HepG2 (cell line): ENCODE measurements around the gene CREBZF. TPM values are rescaled to one million over a fixed set of nuclear protein-coding genes. Genes with fewer than 3 reads are reported as not detected.
A peak's percentile ranks its signal among the peaks of the same experiment; 100 is the strongest.

Experiments used
- ATAC-seq: fragments of 200-7000 bp; cut with Tn5 transposase; 3 replicates; pipeline ENCODE4 v1.9.1; 2020; ENCODE audit warnings: mild to moderate bottlenecking, moderate library complexity
- BruUV-seq: library from RNA; stranded (reverse); fragments of 400-500 nt; replicated peaks from 2 replicates; lab custom pipeline; 2021; lab: Mats Ljungman, UMichigan
- CTCF ChIA-PET: fragments of 300-600 bp; formaldehyde crosslinking; extraction: SDS; loops from one replicate; lab custom pipeline; 2021; ENCODE audit warnings: low total read pairs, inconsistent platforms, low intra/inter-chr PET ratio; lab: Yijun Ruan, JAX
- POLR2A ChIA-PET: fragments of 350-600 bp; sonication (Branson Sonifier 250); formaldehyde crosslinking; loops from one replicate; lab custom pipeline; 2020; ENCODE audit warnings: antibody characterized with exemption, inconsistent platforms; lab: Yijun Ruan, JAX
- DNase-seq: peaks from one replicate; pipeline ENCODE4 v3.0.0-alpha.2; 2015; ENCODE audit warnings: low spot score
- FAIRE-seq: peaks from 3 replicates; lab custom pipeline; 2011; peaks lifted over from hg19 to GRCh38; lab: Jason Lieb, UNC
- H2AFZ ChIP-seq: one replicate; pipeline ENCODE4 v1.6.1; 2011; ENCODE audit warnings: low read length, inconsistent platforms
- H3K27ac ChIP-seq: fragments of 300-600 bp; 3 replicates; pipeline ENCODE4 v1.8.0; 2011; ENCODE audit warnings: mixed run types, mild to moderate bottlenecking, mixed read lengths, low read length, inconsistent platforms; ENCODE audit not compliant: insufficient read depth; ENCODE audit errors: extremely low read length
- H3K27me3 ChIP-seq, 2 experiments: fragments of 200-600 bp in 1 of 2; 2 replicates in 1 of 2; 3 replicates in 1 of 2; pipeline versions ENCODE4 v1.6.0 to v1.8.0; 2011; ENCODE audit warnings: low read length in 2 of 2, mild to moderate bottlenecking in 2 of 2, moderate library complexity in 2 of 2, inconsistent platforms in 1 of 2; ENCODE audit not compliant: insufficient read depth in 2 of 2, control insufficient read depth in 1 of 2
- H3K36me3 ChIP-seq, 2 experiments: fragments of 200-600 bp in 1 of 2; replicated peaks in 1 of 2; 2 replicates in 1 of 2; 3 replicates in 1 of 2; pipeline versions ENCODE4 v1.5.1 to v1.8.0; 2011; ENCODE audit warnings: low read length in 2 of 2, inconsistent platforms in 1 of 2; ENCODE audit not compliant: insufficient read depth in 2 of 2, control insufficient read depth in 1 of 2
- H3K4me1 ChIP-seq: 2 replicates; pipeline ENCODE4 v1.5.1; 2012; ENCODE audit warnings: low read length, inconsistent platforms; ENCODE audit not compliant: insufficient read depth
- H3K4me2 ChIP-seq: 2 replicates; pipeline ENCODE4 v1.6.0; 2011; ENCODE audit warnings: low read depth, low read length, inconsistent platforms
- H3K4me3 ChIP-seq, 3 experiments: fragments of 200-600 bp in 1 of 3; sonication (generic), shearing (Covaris generic) in 1 of 3; replicated peaks in 1 of 3; 2 replicates each; pipeline ENCODE4 v1.5.1; 2011 to 2016; ENCODE audit warnings: low read length in 3 of 3, inconsistent platforms in 2 of 3, low read depth in 2 of 3, mild to moderate bottlenecking in 2 of 3, control low read depth in 1 of 3, mixed read lengths in 1 of 3; ENCODE audit not compliant: insufficient read depth in 1 of 3
- H3K79me2 ChIP-seq: one replicate; pipeline ENCODE4 v1.6.1; 2011; ENCODE audit warnings: low read length, inconsistent platforms; ENCODE audit not compliant: insufficient read depth
- H3K9ac ChIP-seq: 2 replicates; pipeline ENCODE4 v1.6.0; 2011; ENCODE audit warnings: mild to moderate bottlenecking, low read depth, low read length, inconsistent platforms; ENCODE audit not compliant: insufficient read depth
- H3K9me3 ChIP-seq: 2 replicates; pipeline ENCODE4 v1.5.1; 2012; ENCODE audit warnings: mild to moderate bottlenecking, low read length
- H4K20me1 ChIP-seq: 2 replicates; pipeline ENCODE4 v1.6.0; 2011; ENCODE audit warnings: inconsistent platforms, mild to moderate bottlenecking, low read length, moderate library complexity; ENCODE audit not compliant: insufficient read depth
- ARID2 ChIP-seq: sonication (generic); formaldehyde crosslinking; IDR thresholded peaks from 2 replicates; pipeline ENCODE4 v1.8.1; 2022; ENCODE audit warnings: mild to moderate bottlenecking, missing genetic modification reagents, borderline replicate concordance
- BORCS8-MEF2B ChIP-seq: sonication (generic); formaldehyde crosslinking; IDR thresholded peaks from 2 replicates; pipeline ENCODE4 v1.8.0; 2022; ENCODE audit warnings: mild to moderate bottlenecking, missing genetic modification reagents
- DMAP1 ChIP-seq: IDR thresholded peaks from 2 replicates; pipeline ENCODE4 v1.6.1; 2016
- DR1 ChIP-seq: sonication (generic); formaldehyde crosslinking; IDR thresholded peaks from 2 replicates; pipeline ENCODE4 v1.8.0; 2021; ENCODE audit warnings: mild to moderate bottlenecking, missing genetic modification reagents, inconsistent platforms
- FOSL2 ChIP-seq: sonication (generic); formaldehyde crosslinking; IDR thresholded peaks from 2 replicates; pipeline ENCODE4 v1.4.0; 2020; ENCODE audit warnings: missing genetic modification reagents
- IRX3 ChIP-seq: sonication (generic); formaldehyde crosslinking; IDR thresholded peaks from 2 replicates; pipeline ENCODE4 v1.8.1; 2023; ENCODE audit warnings: mild to moderate bottlenecking, low read depth, missing genetic modification reagents, borderline replicate concordance
- KLF15 ChIP-seq: sonication (generic); formaldehyde crosslinking; IDR thresholded peaks from 2 replicates; pipeline ENCODE4 v1.8.1; 2023; ENCODE audit warnings: borderline replicate concordance, mild to moderate bottlenecking, inconsistent platforms, missing genetic modification reagents, mixed read lengths
- ONECUT2 ChIP-seq: sonication (generic); formaldehyde crosslinking; IDR thresholded peaks from 2 replicates; pipeline ENCODE4 v1.4.0; 2020; ENCODE audit warnings: missing genetic modification reagents
- POLR2AphosphoS5 ChIP-seq: IDR thresholded peaks from 2 replicates; pipeline ENCODE4 v1.6.1; 2012; ENCODE audit warnings: low read depth, low read length
- RORA ChIP-seq: sonication (generic); formaldehyde crosslinking; IDR thresholded peaks from 2 replicates; pipeline ENCODE4 v1.5.0; 2020; ENCODE audit warnings: mild to moderate bottlenecking, missing genetic modification reagents, moderate library complexity
- SALL2 ChIP-seq: sonication (generic); formaldehyde crosslinking; IDR thresholded peaks from 2 replicates; pipeline ENCODE4 v1.8.1; 2023; ENCODE audit warnings: mild to moderate bottlenecking, missing genetic modification reagents, inconsistent platforms
- ZFP36 ChIP-seq: fragments of 150-350 bp; IDR thresholded peaks from 2 replicates; pipeline ENCODE4 v1.6.1; 2018; ENCODE audit warnings: borderline replicate concordance, low read length, low read depth; ENCODE audit not compliant: partially characterized antibody
- ZNF367 ChIP-seq: sonication (generic); formaldehyde crosslinking; IDR thresholded peaks from 2 replicates; pipeline ENCODE4 v1.4.0; 2020; ENCODE audit warnings: missing genetic modification reagents, borderline replicate concordance
- ZNF430 ChIP-seq: sonication (generic); formaldehyde crosslinking; IDR thresholded peaks from 2 replicates; pipeline ENCODE4 v1.9.0; 2021; ENCODE audit warnings: mild to moderate bottlenecking, missing genetic modification reagents
- ZNF577 ChIP-seq: sonication (generic); formaldehyde crosslinking; IDR thresholded peaks from 2 replicates; pipeline ENCODE4 v1.4.0; 2020; ENCODE audit warnings: mild to moderate bottlenecking, low read depth, missing genetic modification reagents, borderline replicate concordance
- ZNF615 ChIP-seq: sonication (generic); formaldehyde crosslinking; IDR thresholded peaks from 2 replicates; pipeline ENCODE4 v1.5.0; 2020; ENCODE audit warnings: mild to moderate bottlenecking, missing genetic modification reagents, borderline replicate concordance
- ZSCAN25 ChIP-seq: sonication (generic); formaldehyde crosslinking; IDR thresholded peaks from 2 replicates; pipeline ENCODE4 v1.8.0; 2022; ENCODE audit warnings: mild to moderate bottlenecking, missing genetic modification reagents
- WGBS: methylation state at CpG from one replicate; pipeline ENCODE4 v1.1.6; 2017; ENCODE audit warnings: low lambda C conversion rate; 5-methylcytosine and 5-hydroxymethylcytosine counted together
- in situ Hi-C: cut with HindIII; loops from 2 replicates; pipeline ENCODE4 v1.10.0; 2017; ENCODE audit warnings: low pct_unique_long_range_greater_than_20kb; ENCODE audit not compliant: extremely low pct_ligation_motif_present
- intact Hi-C: fragments of 100-400 bp; cut with micrococcal nuclease; formaldehyde crosslinking; loops from one replicate; pipeline ENCODE4 v1.10.0; 2022; ENCODE audit not compliant: unreplicated experiment
- polyA plus RNA-seq, 8 experiments: library from polyadenylated mRNA; depleted of rRNA in 3 of 8; stranded (reverse) in 7 of 8; unstranded in 1 of 8; fragments of >200 nt; fragmentation: Illumina TruSeq in 4 of 8; extraction: Trizol in 4 of 8; gene quantifications; 2 replicates each; pipeline versions ENCODE4 v1.2.1 to v1.2.3, GENCODE V29; 2011 to 2016; ENCODE audit warnings: low read depth in 4 of 8, missing spikeins in 1 of 8, mixed read lengths in 1 of 8; ENCODE audit not compliant: insufficient read depth in 1 of 8
- total RNA-seq, 5 experiments: library from RNA; depleted of rRNA; stranded (reverse); fragments of >200 nt; fragmentation: Illumina TruSeq; extraction: Trizol; gene quantifications; 2 replicates each; pipeline ENCODE4 v1.2.3, GENCODE V29; 2016; ENCODE audit warnings: low read depth in 1 of 5
- TF ChIP-seq, protein P1 (sequence below): sonication (generic); formaldehyde crosslinking; IDR thresholded peaks from 2 replicates; pipeline ENCODE4 v1.5.0; 2020; ENCODE audit warnings: mild to moderate bottlenecking, low read depth, missing genetic modification reagents, borderline replicate concordance
- TF ChIP-seq, protein P2 (sequence below): sonication (generic); formaldehyde crosslinking; IDR thresholded peaks from 2 replicates; pipeline ENCODE4 v1.4.0; 2020; ENCODE audit warnings: missing genetic modification reagents
- TF ChIP-seq, protein P3 (sequence below): IDR thresholded peaks from 2 replicates; pipeline ENCODE4 v1.6.1; 2016; ENCODE audit warnings: low read depth

The CREBZF gene
- total and polyA plus RNA-seq, 2 of the 13 experiments (the other 11 are each of a cell fraction or from before 2014, with no cell fraction given) = 30.6 to 43.1 TPM

DNA sequence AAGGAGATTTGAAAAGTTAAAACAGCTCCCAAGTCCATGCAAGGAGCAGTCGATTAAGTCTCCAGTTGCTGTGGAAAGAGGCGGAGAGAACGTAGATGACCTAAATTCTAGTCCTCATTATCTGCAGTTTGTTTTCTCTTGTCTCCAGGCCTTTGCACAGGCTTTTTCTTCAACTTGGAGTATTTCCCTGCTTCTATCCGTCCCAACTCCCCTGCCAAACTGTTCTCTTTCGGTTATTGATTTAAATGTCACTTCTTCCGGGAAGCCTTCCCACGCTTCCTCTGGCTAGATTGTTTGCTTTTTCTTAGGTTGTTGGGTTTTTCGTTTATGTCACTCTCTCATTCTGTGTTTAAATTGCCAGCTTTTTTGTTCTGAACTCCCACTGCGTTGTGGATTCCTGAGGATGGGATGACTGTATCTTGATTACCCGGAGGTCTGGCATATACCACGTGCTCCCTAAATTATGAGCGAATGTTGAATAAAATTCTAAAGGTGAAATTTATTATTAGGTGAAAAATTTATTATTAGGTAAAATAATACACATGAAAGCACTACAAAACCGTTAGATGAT, 36.1 kb downstream of the CREBZF start (continued):
- TF ChIP-seq ONECUT2 (CRISPR knock-in tag) (peak; percentile 78), IRX3 (CRISPR knock-in tag) (no peak), ZNF430 (no peak), SALL2 (CRISPR knock-in tag) (no peak; the same call in 1 of the 2 replicates), ZNF615 (CRISPR knock-in tag) (0 out of 2 replicates have a peak, but pooled peaks have one; percentile 65), ARID2 (0 out of 2 replicates have a peak, but pooled peaks have one; percentile 2), RORA (CRISPR knock-in tag) (0 out of 2 replicates have a peak, but pooled peaks have one; percentile 77), KLF15 (CRISPR knock-in tag) (no peak), ZSCAN25 (CRISPR knock-in tag) (no peak), DR1 (CRISPR knock-in tag) (no peak)

DNA sequence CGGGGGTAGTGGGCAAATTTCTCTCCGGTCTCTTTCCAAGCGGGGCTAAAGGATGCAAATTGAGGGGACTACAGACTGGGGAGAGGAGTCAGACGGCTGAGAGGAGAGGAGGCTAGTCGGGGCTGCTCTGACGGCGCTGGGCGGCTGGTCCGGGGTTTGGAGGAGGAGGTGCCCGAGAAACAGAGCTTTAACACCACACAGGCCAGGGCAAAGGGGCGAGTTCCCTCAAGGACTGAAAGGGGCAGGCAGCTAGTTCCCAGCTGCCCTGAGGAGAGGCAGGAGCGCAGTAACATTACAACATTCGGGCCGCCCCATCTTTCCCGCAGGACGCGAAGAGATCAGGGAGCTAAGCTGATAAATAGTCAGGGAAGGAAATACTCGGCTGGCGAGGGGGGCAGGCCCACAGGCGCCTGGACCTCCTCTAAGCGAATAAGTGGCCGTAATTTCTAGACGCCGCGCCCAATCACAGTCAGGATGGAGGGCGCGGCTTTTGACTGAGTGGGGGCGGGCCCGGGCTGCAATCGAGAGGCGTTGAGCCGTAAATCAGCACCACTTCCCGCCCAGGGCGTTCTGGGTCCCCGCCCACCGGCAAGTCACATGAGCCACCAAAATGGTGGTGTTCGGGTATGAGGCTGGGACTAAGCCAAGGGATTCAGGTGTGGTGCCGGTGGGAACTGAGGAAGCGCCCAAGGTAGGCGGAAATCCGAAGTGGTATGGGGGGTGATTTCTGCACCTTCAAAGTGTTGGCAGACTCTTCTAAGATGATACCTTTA, 36.7 kb downstream of the CREBZF start, which contains the start of gene TMEM126B:
TMEM126B (plus strand) TSS at position 596 of the 773 bp plus-strand sequence; CDS start at position 611, 15 bp downstream.
- peaks cover 32% of the 10 kb centered on the region for H3K79me2 ChIP-seq
- peaks cover 27% of the 10 kb centered on the region for H3K4me1 ChIP-seq
- H2AFZ ChIP-seq = peak within 1 kb of the TSS; percentile 96
- FAIRE-seq (peak; percentile 80), DNase-seq (peak; percentile 95), ATAC-seq (peak; percentile 99)
- H3K9ac ChIP-seq = peak within 1 kb of the TSS; percentile 92
- peak within 1 kb of the TSS; percentile 79 to 88 (median 81) for H3K4me3 ChIP-seq
- no peaks in the 10 kb centered on the region for H4K20me1 ChIP-seq
- ChIA-PET POLR2A (interaction anchor here (0.8 to 3.0 kb wide), 9 partner anchors 10 to 617 kb away, joined by 3 to 41 read pairs (median 5); partner anchors contain the start of genes CCDC89, CREBZF, EED and TMEM126A), CTCF (no interaction called here)
- no peaks in the 10 kb centered on the region for H3K9me3 ChIP-seq
- BruUV-seq = TSS peak; percentile 81
- in situ Hi-C loops = loop anchor here (25.0 kb wide), 1 partner anchor 634 kb away; no protein-coding TSS in a partner anchor
- H3K27ac ChIP-seq = peak within 1 kb of the TSS; percentile 79
- intact Hi-C loops = loop anchor here (1.0 to 10.0 kb wide), 4 partner anchors 19 to 616 kb away; partner anchors contain the start of genes CREBZF, EED, PICALM and TMEM126A
- peak within 1 kb of the TSS; percentile 91 for H3K4me2 ChIP-seq
- H3K36me3 ChIP-seq = peaks cover 0 to 3% of the 10 kb centered on the region in 2 experiments; a peak in 1 of 5 replicates
- 1% methylated on average over 34 of the region's 41 CpGs for WGBS
- H3K27me3 ChIP-seq = no peaks in the 10 kb centered on the region; a peak in 1 of 5 replicates
- peak; percentile 93 for TF ChIP-seq POLR2AphosphoS5
- no peak for TF ChIP-seq ZNF577 (CRISPR knock-in tag)
- no peak for TF ChIP-seq ZFP36
- TF ChIP-seq FOSL2 = no peak
- TF ChIP-seq, protein P1, sequence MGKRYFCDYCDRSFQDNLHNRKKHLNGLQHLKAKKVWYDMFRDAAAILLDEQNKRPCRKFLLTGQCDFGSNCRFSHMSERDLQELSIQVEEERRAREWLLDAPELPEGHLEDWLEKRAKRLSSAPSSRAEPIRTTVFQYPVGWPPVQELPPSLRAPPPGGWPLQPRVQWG = no peak
- TF ChIP-seq, protein P2, sequence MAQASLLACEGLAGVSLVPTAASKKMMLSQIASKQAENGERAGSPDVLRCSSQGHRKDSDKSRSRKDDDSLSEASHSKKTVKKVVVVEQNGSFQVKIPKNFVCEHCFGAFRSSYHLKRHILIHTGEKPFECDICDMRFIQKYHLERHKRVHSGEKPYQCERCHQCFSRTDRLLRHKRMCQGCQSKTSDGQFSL = no peak
- TF ChIP-seq ZNF367 (CRISPR knock-in tag) = 0 out of 2 replicates have a peak, but pooled peaks have one; percentile 20
- TF ChIP-seq BORCS8-MEF2B = no peak; the same call in none of the 2 replicates
- TF ChIP-seq, protein P3, sequence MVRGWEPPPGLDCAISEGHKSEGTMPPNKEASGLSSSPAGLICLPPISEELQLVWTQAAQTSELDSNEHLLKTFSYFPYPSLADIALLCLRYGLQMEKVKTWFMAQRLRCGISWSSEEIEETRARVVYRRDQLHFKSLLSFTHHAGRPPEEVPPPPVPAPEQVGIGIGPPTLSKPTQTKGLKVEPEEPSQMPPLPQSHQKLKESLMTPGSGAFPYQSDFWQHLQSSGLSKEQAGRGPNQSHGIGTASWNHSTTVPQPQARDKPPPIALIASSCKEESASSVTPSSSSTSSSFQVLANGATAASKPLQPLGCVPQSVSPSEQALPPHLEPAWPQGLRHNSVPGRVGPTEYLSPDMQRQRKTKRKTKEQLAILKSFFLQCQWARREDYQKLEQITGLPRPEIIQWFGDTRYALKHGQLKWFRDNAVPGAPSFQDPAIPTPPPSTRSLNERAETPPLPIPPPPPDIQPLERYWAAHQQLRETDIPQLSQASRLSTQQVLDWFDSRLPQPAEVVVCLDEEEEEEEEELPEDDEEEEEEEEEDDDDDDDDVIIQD (CRISPR knock-in tag) = peak; percentile 95
- TF ChIP-seq DMAP1 (CRISPR knock-in tag) = peak; percentile 70; the same call in 1 of the 2 replicates
